Prostate gland (tissue), 2 donors: ENCODE measurements around the gene GALNT14. TPM values are rescaled to one million over a fixed set of nuclear protein-coding genes. Genes with fewer than 3 reads are reported as not detected.

Experiments used
- DNase-seq: peaks from one replicate; pipeline ENCODE4 v3.0.0-alpha.2; 2019; ENCODE audit warnings: low spot score
- H3K27ac ChIP-seq, 2 donors: fragments of 200-600 bp; sonication (generic); 2 replicates each; pipeline ENCODE4 v1.5.1; 2017 to 2019
- H3K27me3 ChIP-seq: fragments of 200-600 bp; sonication (generic); replicated peaks from 2 replicates; pipeline ENCODE4 v1.5.1; 2019; ENCODE audit not compliant: insufficient read depth
- H3K36me3 ChIP-seq, 2 donors: fragments of 200-600 bp; sonication (generic); 1 replicate in 1 of 2; 2 replicates in 1 of 2; pipeline versions ENCODE4 v1.5.1 to v1.8.1; 2017 to 2019
- H3K4me1 ChIP-seq: fragments of 200-600 bp; sonication (generic); replicated peaks from 2 replicates; pipeline ENCODE4 v1.5.1; 2019
- H3K4me3 ChIP-seq, 2 donors: fragments of 200-600 bp; sonication (generic); 2 replicates each; pipeline ENCODE4 v1.5.1; 2017 to 2019
- H3K9me3 ChIP-seq: fragments of 200-600 bp; sonication (generic); 2 replicates; pipeline ENCODE4 v1.5.1; 2017
- CTCF ChIP-seq, 4 experiments: fragments of 200-600 bp in 2 of 4; fragments of 450-650 bp in 2 of 4; sonication (generic) in 2 of 4; IDR thresholded peaks; 1 replicate in 3 of 4; 2 replicates in 1 of 4; pipeline ENCODE4 v1.5.1; 2016 to 2019; ENCODE audit warnings: antibody characterized with exemption in 4 of 4, mild to moderate bottlenecking in 2 of 4, moderate library complexity in 2 of 4
- POLR2A ChIP-seq: fragments of 450-650 bp; IDR thresholded peaks from one replicate; pipeline ENCODE4 v1.6.1; 2016; ENCODE audit warnings: antibody characterized with exemption, mild to moderate bottlenecking
- POLR2AphosphoS5 ChIP-seq: sonication (generic); formaldehyde crosslinking; IDR thresholded peaks from one replicate; pipeline ENCODE4 v1.6.1; 2017; ENCODE audit warnings: antibody characterized with exemption
- whole genome bisulfite sequencing: methylation state at CpG from one replicate; pipeline ENCODE4 v1.1.5; 2018; 5-methylcytosine and 5-hydroxymethylcytosine counted together
- intact Hi-C: fragments of 100-400 bp; cut with DNase I; formaldehyde crosslinking; loops from one replicate; pipeline ENCODE4 v1.14.2; 2022
- total RNA-seq, 2 donors: library from RNA; depleted of rRNA; stranded (reverse); fragments of >200 nt; gene quantifications; one replicate each; pipeline ENCODE4 v1.1.0, GENCODE V29; 2016

Gene GALNT14
- total RNA-seq, 2 donors from 2014 or later, result 0.59 to 15.5 TPM

DNA sequence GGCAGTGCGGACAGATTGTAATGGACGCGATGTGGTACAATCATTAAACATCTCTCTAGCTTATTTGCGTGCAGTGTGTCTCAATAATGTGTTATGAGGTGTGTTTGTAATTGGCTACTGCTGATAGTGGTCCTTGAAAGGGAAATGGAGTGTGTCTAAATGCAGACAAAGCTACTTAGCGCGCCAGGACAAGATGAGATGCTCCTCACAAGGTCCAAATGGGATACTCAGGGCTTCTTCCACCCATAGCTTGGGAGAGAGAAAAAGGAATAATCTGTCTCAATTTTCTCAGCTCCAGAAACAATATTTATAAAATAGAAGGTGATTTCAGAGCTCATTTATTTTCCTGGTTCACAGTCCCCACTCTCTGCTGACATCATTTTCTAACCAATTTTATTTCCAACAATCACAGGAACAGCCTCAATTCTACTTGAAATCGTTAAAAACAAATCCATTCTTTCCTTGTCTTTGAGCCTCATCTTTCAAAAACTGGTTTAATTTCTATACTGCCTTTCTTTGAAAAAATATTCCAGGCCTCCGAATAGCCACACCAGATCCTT is 28.5 kb downstream of the GALNT14 start:
- H3K4me3 ChIP-seq, result no peak overlapping the region
- no peaks in the 10 kb centered on the region for H3K9me3 ChIP-seq
- TF ChIP-seq CTCF (IDR thresholded peaks at IDR 0.05) (no peak), POLR2AphosphoS5 (no peak), POLR2A (no peak)
- no peaks in the 10 kb centered on the region for H3K27me3 ChIP-seq
- no peak overlapping the region for H3K27ac ChIP-seq
- WGBS, result 87% methylated on average over 8 of the region's 8 CpGs
- no peaks in the 10 kb centered on the region for H3K36me3 ChIP-seq
- no peaks in the 10 kb centered on the region for H3K4me1 ChIP-seq
- intact Hi-C loops, result no loop called here
- no peak for DNase-seq

- TF ChIP-seq CTCF (IDR thresholded peaks at IDR 0.05) (no peak), POLR2A (no peak), POLR2AphosphoS5 (no peak)
- intact Hi-C loops, result no loop called here
- H3K4me3 ChIP-seq, result no peak overlapping the region
- 86% methylated on average over 3 of the region's 3 CpGs for WGBS
- H3K36me3 ChIP-seq, result no peaks in the 10 kb centered on the region
- H3K9me3 ChIP-seq, result no peaks in the 10 kb centered on the region
- no peak overlapping the region for H3K27ac ChIP-seq
- H3K27me3 ChIP-seq, result no peaks in the 10 kb centered on the region
- no peaks in the 10 kb centered on the region for H3K4me1 ChIP-seq
- no peak for DNase-seq
Observed at GRCh38 chr2:31108561-31109286, 29.5 kb downstream of the GALNT14 start.

GRCh38 chr2:31107591-31108300 is 30.5 kb downstream of the GALNT14 start:
- no peak overlapping the region for H3K4me3 ChIP-seq
- no peaks in the 10 kb centered on the region for H3K36me3 ChIP-seq
- no peak for DNase-seq
- TF ChIP-seq CTCF (IDR thresholded peaks at IDR 0.05) (no peak), POLR2AphosphoS5 (no peak), POLR2A (no peak)
- no peaks in the 10 kb centered on the region for H3K27me3 ChIP-seq
- H3K27ac ChIP-seq, result no peak overlapping the region
- no peaks in the 10 kb centered on the region for H3K4me1 ChIP-seq
- H3K9me3 ChIP-seq, result no peaks in the 10 kb centered on the region
- intact Hi-C loops, result no loop called here
- WGBS, result 43% methylated on average over 5 of the region's 5 CpGs

DNA sequence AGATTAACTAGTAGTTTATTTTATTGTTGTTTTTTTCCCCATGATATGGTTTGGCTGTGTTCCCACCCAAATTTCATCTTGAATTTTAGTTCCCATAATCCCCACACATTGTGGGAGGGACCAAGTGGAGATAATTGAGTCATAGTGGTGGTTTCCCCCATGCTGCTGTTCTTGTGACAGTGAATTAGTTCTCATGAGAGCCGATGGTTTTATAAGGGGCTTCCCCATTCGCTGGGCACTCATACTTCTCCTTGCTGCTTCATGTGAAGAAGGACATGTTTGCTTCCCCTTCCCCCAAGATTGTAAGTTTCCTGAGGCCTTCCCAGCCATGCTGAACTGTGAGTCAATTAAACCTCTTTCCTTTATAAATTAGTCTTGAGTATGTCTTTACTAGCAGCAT is 36.5 kb downstream of the GALNT14 start:
- no peak for DNase-seq
- intact Hi-C loops, result no loop called here
- Histone ChIP-seq H3K9me3 (no peaks in the 10 kb centered on the region), H3K27me3 (no peaks in the 10 kb centered on the region), H3K4me3 (no peak overlapping the region), H3K4me1 (no peaks in the 10 kb centered on the region), H3K36me3 (no peaks in the 10 kb centered on the region), H3K27ac (no peak overlapping the region)
- no peak for TF ChIP-seq CTCF (IDR thresholded peaks at IDR 0.05)
- TF ChIP-seq POLR2A, result no peak
- no peak for TF ChIP-seq POLR2AphosphoS5
- 89% methylated on average over 2 of the region's 2 CpGs for WGBS
